ENCODE data around the gene DPF3. TPM values are rescaled to one million over a fixed set of nuclear protein-coding genes. Genes with fewer than 3 reads are reported as not detected.

DPF3 gene
- total RNA-seq, 1 experiment from 2014 or later = 1.9 TPM

DNA sequence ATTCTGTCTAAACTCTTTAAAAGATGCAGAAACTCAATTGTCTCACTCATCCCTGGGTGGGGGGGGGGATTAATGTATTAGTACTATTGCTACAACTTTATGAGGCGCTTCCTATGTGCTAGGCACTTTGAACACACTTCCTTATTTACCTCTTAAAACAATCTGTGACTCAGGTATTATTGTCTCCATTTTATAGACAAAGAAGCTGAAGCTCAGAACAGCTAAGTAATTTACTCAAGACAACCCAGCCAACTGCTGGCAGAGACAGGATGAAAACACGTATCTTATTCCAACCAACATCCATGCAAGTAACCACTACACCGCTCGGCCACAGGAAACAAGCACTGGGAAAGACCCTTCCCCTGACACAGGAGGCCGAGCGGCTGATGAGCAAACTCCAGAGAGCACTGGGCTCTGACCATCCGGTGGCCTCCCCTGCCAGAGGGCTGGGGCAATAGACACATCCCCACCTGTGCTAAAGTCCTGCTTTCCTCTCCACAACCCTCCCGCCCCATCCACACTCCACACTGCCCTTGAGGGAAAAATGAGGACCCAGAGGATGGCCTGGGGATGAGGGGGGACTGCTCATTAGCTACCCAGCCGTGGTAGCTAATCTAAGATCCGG is 244.2 kb downstream of the DPF3 start:
- no peak for DNase-seq (ENCODE audit: unreplicated experiment)
- TF ChIP-seq, protein P1, sequence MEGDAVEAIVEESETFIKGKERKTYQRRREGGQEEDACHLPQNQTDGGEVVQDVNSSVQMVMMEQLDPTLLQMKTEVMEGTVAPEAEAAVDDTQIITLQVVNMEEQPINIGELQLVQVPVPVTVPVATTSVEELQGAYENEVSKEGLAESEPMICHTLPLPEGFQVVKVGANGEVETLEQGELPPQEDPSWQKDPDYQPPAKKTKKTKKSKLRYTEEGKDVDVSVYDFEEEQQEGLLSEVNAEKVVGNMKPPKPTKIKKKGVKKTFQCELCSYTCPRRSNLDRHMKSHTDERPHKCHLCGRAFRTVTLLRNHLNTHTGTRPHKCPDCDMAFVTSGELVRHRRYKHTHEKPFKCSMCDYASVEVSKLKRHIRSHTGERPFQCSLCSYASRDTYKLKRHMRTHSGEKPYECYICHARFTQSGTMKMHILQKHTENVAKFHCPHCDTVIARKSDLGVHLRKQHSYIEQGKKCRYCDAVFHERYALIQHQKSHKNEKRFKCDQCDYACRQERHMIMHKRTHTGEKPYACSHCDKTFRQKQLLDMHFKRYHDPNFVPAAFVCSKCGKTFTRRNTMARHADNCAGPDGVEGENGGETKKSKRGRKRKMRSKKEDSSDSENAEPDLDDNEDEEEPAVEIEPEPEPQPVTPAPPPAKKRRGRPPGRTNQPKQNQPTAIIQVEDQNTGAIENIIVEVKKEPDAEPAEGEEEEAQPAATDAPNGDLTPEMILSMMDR (IDR thresholded peaks at IDR 0.05; ENCODE audit: unreplicated experiment) = no peak
- Mint-ChIP-seq H3K4me3 (ENCODE audit: unreplicated experiment) (no peak overlapping the region), H3K9me3 (ENCODE audit: unreplicated experiment) (no peaks in the 10 kb centered on the region), H3K27ac (ENCODE audit: low read depth, unreplicated experiment) (no peak overlapping the region), H3K36me3 (ENCODE audit: insufficient read depth, unreplicated experiment) (no peaks in the 10 kb centered on the region), H3K4me1 (ENCODE audit: insufficient read depth, unreplicated experiment) (no peaks in the 10 kb centered on the region), H3K27me3 (ENCODE audit: insufficient read depth, unreplicated experiment) (no peaks in the 10 kb centered on the region)
- ChIA-PET POLR2A (interaction anchor here (0.7 kb wide), 1 partner anchor 133 kb away, joined by 3 read pairs; no protein-coding TSS in a partner anchor), CTCF (no interaction called here)
- intact Hi-C loops (cut with micrococcal nuclease) = no loop called here
- BruUV-seq (replicated peaks) = no TSS peak

DNA sequence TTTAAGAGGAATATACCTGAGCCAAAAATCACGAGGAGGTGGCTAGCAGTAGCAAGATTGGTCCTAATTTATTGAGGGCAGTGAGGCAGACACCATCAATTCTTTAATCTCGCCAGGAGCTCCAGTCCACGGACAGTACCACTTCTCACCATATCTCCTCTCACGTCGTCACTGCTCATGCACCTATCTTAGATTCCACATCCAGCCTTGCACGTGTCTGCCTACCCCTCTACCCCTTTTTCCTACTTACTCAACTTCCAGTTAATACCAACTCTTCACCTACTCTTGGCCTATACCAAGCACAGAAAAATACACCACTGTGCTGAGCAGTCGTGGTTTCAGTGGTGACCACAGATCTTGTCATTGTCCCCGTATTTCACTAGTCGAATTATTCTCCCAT is 246.1 kb downstream of the DPF3 start:
- Mint-ChIP-seq H3K9me3 (ENCODE audit: unreplicated experiment) (no peaks in the 10 kb centered on the region), H3K27me3 (ENCODE audit: insufficient read depth, unreplicated experiment) (no peaks in the 10 kb centered on the region), H3K36me3 (ENCODE audit: insufficient read depth, unreplicated experiment) (no peaks in the 10 kb centered on the region), H3K4me1 (ENCODE audit: insufficient read depth, unreplicated experiment) (peaks cover 12% of the 10 kb centered on the region), H3K27ac (ENCODE audit: low read depth, unreplicated experiment) (no peak overlapping the region), H3K4me3 (ENCODE audit: unreplicated experiment) (no peak overlapping the region)
- intact Hi-C loops (cut with micrococcal nuclease) = no loop called here
- POLR2A ChIA-PET = interaction anchor here (0.9 kb wide), 1 partner anchor 14 kb away, joined by 3 read pairs; no protein-coding TSS in a partner anchor
- no TSS peak for BruUV-seq (replicated peaks)
- TF ChIP-seq, protein P1 (IDR thresholded peaks at IDR 0.05; ENCODE audit: unreplicated experiment) = no peak
- CTCF ChIA-PET = no interaction called here
- no peak for DNase-seq (ENCODE audit: unreplicated experiment)

DNA sequence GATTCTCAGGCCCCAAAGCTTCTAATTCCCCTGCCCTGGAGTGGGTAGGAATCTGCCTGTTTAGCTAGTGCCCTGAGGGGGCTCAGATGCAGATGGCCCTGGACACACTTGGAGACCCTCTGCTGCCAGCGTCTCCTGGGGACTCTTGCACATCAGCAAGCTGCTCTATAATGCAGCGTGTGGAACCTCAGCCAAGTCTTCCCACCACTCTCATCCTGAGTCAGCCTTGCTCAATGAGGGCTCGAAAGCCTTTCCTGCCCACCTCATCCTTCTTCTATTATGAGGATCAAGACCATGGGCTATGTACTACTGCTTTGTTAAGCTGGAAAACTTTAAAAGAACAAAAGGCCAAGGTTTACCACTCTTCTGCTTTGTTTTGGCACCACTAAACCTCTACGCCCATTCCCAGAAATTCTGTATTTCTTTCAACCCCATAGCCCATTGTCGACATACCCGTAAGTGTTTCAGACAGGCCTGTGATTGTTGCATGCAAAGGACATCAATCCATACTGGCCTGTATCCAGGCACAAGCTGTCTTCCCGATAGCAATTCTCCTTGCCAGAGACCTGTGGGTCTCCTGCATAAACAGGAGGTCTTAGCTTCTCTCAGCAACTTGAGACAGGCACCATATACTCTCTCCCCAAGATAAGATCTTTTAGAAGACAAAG is 246.9 kb downstream of the DPF3 start:
- TF ChIP-seq, protein P1 (IDR thresholded peaks at IDR 0.05; ENCODE audit: unreplicated experiment) = no peak
- no peak for DNase-seq (ENCODE audit: unreplicated experiment)
- Mint-ChIP-seq H3K4me1 (ENCODE audit: insufficient read depth, unreplicated experiment) (peaks cover 15% of the 10 kb centered on the region), H3K36me3 (ENCODE audit: insufficient read depth, unreplicated experiment) (no peaks in the 10 kb centered on the region), H3K27ac (ENCODE audit: low read depth, unreplicated experiment) (no peak overlapping the region), H3K27me3 (ENCODE audit: insufficient read depth, unreplicated experiment) (no peaks in the 10 kb centered on the region), H3K4me3 (ENCODE audit: unreplicated experiment) (no peak overlapping the region), H3K9me3 (ENCODE audit: unreplicated experiment) (no peaks in the 10 kb centered on the region)
- POLR2A ChIA-PET = no interaction called here
- no TSS peak for BruUV-seq (replicated peaks)
- intact Hi-C loops (cut with micrococcal nuclease) = no loop called here
- CTCF ChIA-PET = no interaction called here

DNA sequence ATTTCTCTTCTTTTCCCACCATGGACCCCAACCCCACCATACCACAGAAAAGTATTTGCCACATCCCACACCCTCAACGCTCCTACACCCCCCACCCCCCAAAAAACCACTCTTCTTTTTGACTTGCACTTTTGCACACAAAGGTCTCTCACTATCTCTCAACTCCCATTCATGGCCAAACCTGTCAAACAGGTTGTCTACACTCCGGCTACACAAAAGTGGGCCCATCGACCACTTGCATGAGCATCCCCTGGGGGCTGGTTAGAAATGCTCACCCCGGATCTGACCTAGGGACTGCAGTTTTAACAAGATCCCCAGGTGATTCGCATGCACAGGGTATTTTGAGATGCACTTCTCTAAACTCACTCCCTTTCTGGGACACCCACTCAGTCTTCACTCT is 248.2 kb downstream of the DPF3 start:
- H3K4me3 Mint-ChIP-seq (ENCODE audit: unreplicated experiment) = no peak overlapping the region
- H3K9me3 Mint-ChIP-seq (ENCODE audit: unreplicated experiment) = peaks cover 4% of the 10 kb centered on the region
- CTCF ChIA-PET = interaction anchor here (0.7 to 0.8 kb wide), 2 partner anchors 41 to 359 kb away, joined by 3 read pairs; no protein-coding TSS in a partner anchor
- no TSS peak for BruUV-seq (replicated peaks)
- intact Hi-C loops (cut with micrococcal nuclease) = no loop called here
- H3K4me1 Mint-ChIP-seq (ENCODE audit: insufficient read depth, unreplicated experiment) = peaks cover 15% of the 10 kb centered on the region
- POLR2A ChIA-PET = interaction anchor here (0.5 kb wide), 1 partner anchor 10 kb away, joined by 3 read pairs; no protein-coding TSS in a partner anchor
- TF ChIP-seq, protein P1 (IDR thresholded peaks at IDR 0.05; ENCODE audit: unreplicated experiment) = no peak
- no peak overlapping the region for H3K27ac Mint-ChIP-seq (ENCODE audit: low read depth, unreplicated experiment)
- no peaks in the 10 kb centered on the region for H3K36me3 Mint-ChIP-seq (ENCODE audit: insufficient read depth, unreplicated experiment)
- no peak for DNase-seq (ENCODE audit: unreplicated experiment)
- no peaks in the 10 kb centered on the region for H3K27me3 Mint-ChIP-seq (ENCODE audit: insufficient read depth, unreplicated experiment)
